GM21447 (cell line): Measurements from ENCODE around the gene UPB1.

Experiments used
- ATAC-seq: cut with Tn5 transposase; IDR thresholded peaks from one replicate; pipeline ENCODE4 v1.9.1; 2021; ENCODE audit not compliant: unreplicated experiment

UPB1 gene

GRCh38 chr22:24563246-24563645 lies 68.1 kb downstream of the UPB1 start:
- no peak for ATAC-seq

- ATAC-seq: no peak
Observed at GRCh38 chr22:24564376-24565058, 69.4 kb downstream of the UPB1 start.

- no peak for ATAC-seq
Observed at GRCh38 chr22:24565077-24565476, 69.9 kb downstream of the UPB1 start.

GRCh38 chr22:24566899-24567511 lies 71.9 kb downstream of the UPB1 start:
- ATAC-seq: no peak

- ATAC-seq: no peak
Observed at GRCh38 chr22:24567668-24568067, 72.5 kb downstream of the UPB1 start.

GRCh38 chr22:24571266-24571665 lies 76.1 kb downstream of the UPB1 start:
- no peak for ATAC-seq

GRCh38 chr22:24576778-24577177 lies 81.6 kb downstream of the UPB1 start:
- ATAC-seq: no peak
